Stimulated activated naive CD4-positive, alpha-beta T cell treated with Interleukin-2 at 50 U/mL for 16 hours (primary cell): Measurements from ENCODE around the gene SLC37A1.

Experiments
- DNase-seq: peaks from one replicate; lab custom pipeline; 2025; lab: John Stamatoyannopoulos, UW

SLC37A1 gene

GRCh38 chr21:42578761-42579415, 65.2 kb downstream of the SLC37A1 start:
- DNase-seq: no peak

- DNase-seq: no peak
Measured at GRCh38 chr21:42579456-42580075, 65.9 kb downstream of the SLC37A1 start.

GRCh38 chr21:42580076-42580792, 66.6 kb downstream of the SLC37A1 start:
- no peak for DNase-seq

GRCh38 chr21:42580793-42581321, 67.2 kb downstream of the SLC37A1 start:
- no peak for DNase-seq

GRCh38 chr21:42581336-42581992, 67.8 kb downstream of the SLC37A1 start:
- DNase-seq: no peak

- DNase-seq: no peak
Measured at GRCh38 chr21:42581993-42582786, 68.5 kb downstream of the SLC37A1 start.

- no peak for DNase-seq
Measured at GRCh38 chr21:42582787-42583476, 69.3 kb downstream of the SLC37A1 start.

GRCh38 chr21:42583477-42584295, 70.0 kb downstream of the SLC37A1 start:
- no peak for DNase-seq

- no peak for DNase-seq
Measured at GRCh38 chr21:42584296-42584641, 70.6 kb downstream of the SLC37A1 start.

- no peak for DNase-seq
Measured at GRCh38 chr21:42585881-42586280, 72.2 kb downstream of the SLC37A1 start.

- no peak for DNase-seq
Measured at GRCh38 chr21:42586406-42586805, 72.8 kb downstream of the SLC37A1 start.

GRCh38 chr21:42587036-42587435, 73.4 kb downstream of the SLC37A1 start:
- no peak for DNase-seq

GRCh38 chr21:42590431-42591131, 76.9 kb downstream of the SLC37A1 start:
- DNase-seq: no peak

- DNase-seq: no peak
Measured at GRCh38 chr21:42591170-42591869, 77.7 kb downstream of the SLC37A1 start.

GRCh38 chr21:42592156-42592820, 78.6 kb downstream of the SLC37A1 start:
- DNase-seq: no peak

- peak; percentile 49 for DNase-seq
Measured at GRCh38 chr21:42593007-42593814, 79.6 kb downstream of the SLC37A1 start.

GRCh38 chr21:42594616-42595282, 81.1 kb downstream of the SLC37A1 start:
- DNase-seq: no peak
